ENCODE data around the gene AMIGO3.

Gene AMIGO3

DNA sequence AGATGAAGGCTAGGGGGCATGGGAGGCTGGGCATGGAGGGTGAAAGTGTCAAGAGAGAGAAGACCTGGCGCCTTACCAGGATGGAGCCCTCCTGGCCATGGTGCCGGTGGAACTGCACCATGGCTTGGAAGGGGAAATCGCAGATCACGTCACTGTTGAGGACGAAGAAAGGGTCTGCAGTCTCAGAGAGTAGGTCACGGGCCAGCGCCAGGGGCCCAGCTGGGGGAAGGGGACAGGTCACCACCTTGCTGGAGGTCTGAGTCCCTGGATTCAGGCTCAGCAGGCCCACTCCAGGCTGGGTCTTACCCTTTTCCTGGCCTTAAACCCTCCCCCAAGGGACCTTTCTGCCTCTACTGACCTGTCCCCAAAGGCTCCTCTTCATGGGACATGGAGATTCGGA is 3.4 kb upstream of the AMIGO3 start:
- H3K27ac ChIP-seq (ENCODE audit: extremely low read depth, low read depth, low read length): peak overlapping the region; percentile 87; the same call in 1 of the 2 replicates
- H3K4me3 ChIP-seq (ENCODE audit: low read depth, low read length): peak overlapping the region; percentile 90
- TF ChIP-seq BCL11B (tag by site-specific recombination; IDR thresholded peaks at IDR 0.05; ENCODE audit: low read depth): 0 out of 2 replicates have a peak, but pooled peaks have one; percentile 14
- TF ChIP-seq, protein P1, sequence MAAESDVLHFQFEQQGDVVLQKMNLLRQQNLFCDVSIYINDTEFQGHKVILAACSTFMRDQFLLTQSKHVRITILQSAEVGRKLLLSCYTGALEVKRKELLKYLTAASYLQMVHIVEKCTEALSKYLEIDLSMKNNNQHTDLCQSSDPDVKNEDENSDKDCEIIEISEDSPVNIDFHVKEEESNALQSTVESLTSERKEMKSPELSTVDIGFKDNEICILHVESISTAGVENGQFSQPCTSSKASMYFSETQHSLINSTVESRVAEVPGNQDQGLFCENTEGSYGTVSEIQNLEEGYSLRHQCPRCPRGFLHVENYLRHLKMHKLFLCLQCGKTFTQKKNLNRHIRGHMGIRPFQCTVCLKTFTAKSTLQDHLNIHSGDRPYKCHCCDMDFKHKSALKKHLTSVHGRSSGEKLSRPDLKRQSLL (tag by site-specific recombination; IDR thresholded peaks at IDR 0.05): no peak
- H3K36me3 ChIP-seq (ENCODE audit: control insufficient read depth in 2 of 2, insufficient read depth in 1 of 2, low read length in 2 of 2): peaks cover 0 to 77% of the 10 kb centered on the region in 2 experiments; a peak in 1 of 3 replicates
- POLR2A ChIA-PET: interaction anchor here (0.5 to 1.7 kb wide), 5 partner anchors 8 to 586 kb away, joined by 3 to 9 read pairs (median 4); no protein-coding TSS in a partner anchor
- H3K9me3 ChIP-seq (ENCODE audit: control insufficient read depth, insufficient read depth, low read depth, low read length): no peaks in the 10 kb centered on the region
- no peaks in the 10 kb centered on the region for H3K4me1 ChIP-seq (ENCODE audit: control insufficient read depth, insufficient read depth, low read length)
- CTCF ChIA-PET: interaction anchor here (0.6 to 0.7 kb wide), 2 partner anchors 13 to 184 kb away, joined by 3 read pairs; no protein-coding TSS in a partner anchor

DNA sequence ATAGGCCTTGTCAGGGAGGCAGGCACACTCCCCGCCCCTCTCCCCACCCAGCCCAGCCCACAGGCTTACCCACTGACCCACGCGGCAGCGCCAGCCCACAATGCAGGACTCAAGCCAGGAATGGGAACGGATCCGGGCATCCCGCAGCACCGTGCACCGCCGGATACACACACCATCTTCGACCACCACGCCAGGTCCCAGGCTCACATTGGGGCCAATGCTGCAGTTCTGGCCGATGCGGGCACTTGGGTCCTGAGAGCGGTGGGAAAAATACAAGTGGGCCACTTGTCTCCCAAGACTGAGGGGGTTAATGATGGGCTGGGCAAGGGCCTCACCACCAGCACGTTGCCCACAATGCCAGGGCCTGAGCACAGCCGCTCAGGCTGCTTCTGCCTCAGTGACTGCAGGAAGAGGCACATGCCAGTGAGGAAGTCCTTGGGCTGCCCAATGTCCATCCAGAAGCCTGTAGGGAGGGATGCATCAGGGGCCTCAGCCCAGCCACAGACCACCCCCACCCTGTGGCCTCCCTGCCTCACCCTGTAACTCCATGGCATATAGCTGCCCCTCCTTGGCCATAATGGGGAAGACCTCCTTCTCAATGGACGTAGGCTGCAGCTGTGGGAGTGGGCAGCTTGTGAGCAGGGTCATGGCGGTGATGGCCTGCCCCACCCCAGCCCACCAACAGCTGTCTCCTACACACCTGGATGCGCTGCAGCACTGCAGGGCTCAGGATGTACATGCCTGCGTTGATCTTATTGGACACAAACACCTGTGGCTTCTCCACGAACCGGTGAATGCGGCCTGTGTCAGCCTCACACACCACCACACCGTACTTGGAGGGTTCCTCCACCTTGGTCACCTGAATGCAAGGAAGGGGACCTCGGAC is 2.7 kb upstream of the AMIGO3 start:
- Histone ChIP-seq H3K4me1 (ENCODE audit: control insufficient read depth, insufficient read depth, low read length) (no peaks in the 10 kb centered on the region), H3K27ac (ENCODE audit: extremely low read depth, low read depth, low read length) (no peak overlapping the region), H3K4me3 (ENCODE audit: low read depth, low read length) (no peak overlapping the region; the same call in 1 of the 2 replicates), H3K36me3 (ENCODE audit: control insufficient read depth in 2 of 2, insufficient read depth in 1 of 2, low read length in 2 of 2) (peaks cover 0 to 76% of the 10 kb centered on the region in 2 experiments; a peak in 1 of 3 replicates), H3K9me3 (ENCODE audit: control insufficient read depth, insufficient read depth, low read depth, low read length) (no peaks in the 10 kb centered on the region)
- CTCF ChIA-PET: no interaction called here
- TF ChIP-seq SCRT1 (tag by site-specific recombination; IDR thresholded peaks at IDR 0.05; ENCODE audit: borderline replicate concordance) (peak; percentile 59; the same call in 1 of the 2 replicates), ZFP3 (tag by site-specific recombination; IDR thresholded peaks at IDR 0.05; ENCODE audit: low read depth) (no peak), ZNF211 (tag by site-specific recombination; IDR thresholded peaks at IDR 0.05; ENCODE audit: low read depth) (no peak), OSR2 (tag by site-specific recombination; IDR thresholded peaks at IDR 0.05) (no peak), SCRT2 (tag by site-specific recombination; IDR thresholded peaks at IDR 0.05) (peak; percentile 85)
- POLR2A ChIA-PET: interaction anchor here (0.6 to 1.2 kb wide), 2 partner anchors 64 to 1111 kb away, joined by 5 to 7 read pairs; partner anchors contain the start of gene IP6K1

DNA sequence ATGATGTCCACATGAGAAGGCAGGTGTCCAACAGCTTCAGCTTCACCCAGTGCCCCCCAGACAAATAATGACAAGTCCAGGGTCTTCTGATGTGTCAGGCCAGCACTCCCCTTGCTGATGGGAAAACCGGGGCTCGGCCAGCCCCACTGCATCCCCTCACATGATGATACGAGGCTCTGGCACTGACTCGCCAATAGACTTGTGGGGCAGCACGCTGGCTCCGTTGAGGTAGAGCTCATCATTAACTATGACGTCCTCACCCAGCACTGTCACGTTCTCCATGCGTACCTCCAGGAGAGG is 2.1 kb upstream of the AMIGO3 start:
- ChIA-PET CTCF (no interaction called here), POLR2A (interaction anchor here (0.5 to 1.2 kb wide), 3 partner anchors 65 to 1111 kb away, joined by 5 to 7 read pairs (median 6); partner anchors contain the start of gene IP6K1)
- peaks cover 0 to 76% of the 10 kb centered on the region in 2 experiments; a peak in 1 of 3 replicates for H3K36me3 ChIP-seq (ENCODE audit: control insufficient read depth in 2 of 2, insufficient read depth in 1 of 2, low read length in 2 of 2)

More for the DNA sequence above, 2.1 kb upstream of the AMIGO3 start:
- no peaks in the 10 kb centered on the region for H3K9me3 ChIP-seq (ENCODE audit: control insufficient read depth, insufficient read depth, low read depth, low read length)
- H3K27ac ChIP-seq (ENCODE audit: extremely low read depth, low read depth, low read length): no peak overlapping the region
- TF ChIP-seq ZNF426 (tag by site-specific recombination; IDR thresholded peaks at IDR 0.05) (no peak), ZNF596 (tag by site-specific recombination; IDR thresholded peaks at IDR 0.05) (no peak), ZNF585B (tag by site-specific recombination; IDR thresholded peaks at IDR 0.05) (no peak), ZNF530 (tag by site-specific recombination; IDR thresholded peaks at IDR 0.05; ENCODE audit: low read depth) (no peak), ZNF791 (tag by site-specific recombination; IDR thresholded peaks at IDR 0.05) (no peak), ZNF138 (tag by site-specific recombination; IDR thresholded peaks at IDR 0.05; ENCODE audit: borderline replicate concordance) (no peak), ZNF169 (tag by site-specific recombination; IDR thresholded peaks at IDR 0.05) (no peak)
- TF ChIP-seq, protein P2, sequence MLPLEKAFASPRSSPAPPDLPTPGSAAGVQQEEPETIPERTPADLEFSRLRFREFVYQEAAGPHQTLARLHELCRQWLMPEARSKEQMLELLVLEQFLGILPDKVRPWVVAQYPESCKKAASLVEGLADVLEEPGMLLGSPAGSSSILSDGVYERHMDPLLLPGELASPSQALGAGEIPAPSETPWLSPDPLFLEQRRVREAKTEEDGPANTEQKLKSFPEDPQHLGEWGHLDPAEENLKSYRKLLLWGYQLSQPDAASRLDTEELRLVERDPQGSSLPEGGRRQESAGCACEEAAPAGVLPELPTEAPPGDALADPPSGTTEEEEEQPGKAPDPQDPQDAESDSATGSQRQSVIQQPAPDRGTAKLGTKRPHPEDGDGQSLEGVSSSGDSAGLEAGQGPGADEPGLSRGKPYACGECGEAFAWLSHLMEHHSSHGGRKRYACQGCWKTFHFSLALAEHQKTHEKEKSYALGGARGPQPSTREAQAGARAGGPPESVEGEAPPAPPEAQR (tag by site-specific recombination; IDR thresholded peaks at IDR 0.05): no peak
- TF ChIP-seq, protein P3, sequence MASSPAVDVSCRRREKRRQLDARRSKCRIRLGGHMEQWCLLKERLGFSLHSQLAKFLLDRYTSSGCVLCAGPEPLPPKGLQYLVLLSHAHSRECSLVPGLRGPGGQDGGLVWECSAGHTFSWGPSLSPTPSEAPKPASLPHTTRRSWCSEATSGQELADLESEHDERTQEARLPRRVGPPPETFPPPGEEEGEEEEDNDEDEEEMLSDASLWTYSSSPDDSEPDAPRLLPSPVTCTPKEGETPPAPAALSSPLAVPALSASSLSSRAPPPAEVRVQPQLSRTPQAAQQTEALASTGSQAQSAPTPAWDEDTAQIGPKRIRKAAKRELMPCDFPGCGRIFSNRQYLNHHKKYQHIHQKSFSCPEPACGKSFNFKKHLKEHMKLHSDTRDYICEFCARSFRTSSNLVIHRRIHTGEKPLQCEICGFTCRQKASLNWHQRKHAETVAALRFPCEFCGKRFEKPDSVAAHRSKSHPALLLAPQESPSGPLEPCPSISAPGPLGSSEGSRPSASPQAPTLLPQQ (tag by site-specific recombination; IDR thresholded peaks at IDR 0.05): no peak
- TF ChIP-seq, protein P4, sequence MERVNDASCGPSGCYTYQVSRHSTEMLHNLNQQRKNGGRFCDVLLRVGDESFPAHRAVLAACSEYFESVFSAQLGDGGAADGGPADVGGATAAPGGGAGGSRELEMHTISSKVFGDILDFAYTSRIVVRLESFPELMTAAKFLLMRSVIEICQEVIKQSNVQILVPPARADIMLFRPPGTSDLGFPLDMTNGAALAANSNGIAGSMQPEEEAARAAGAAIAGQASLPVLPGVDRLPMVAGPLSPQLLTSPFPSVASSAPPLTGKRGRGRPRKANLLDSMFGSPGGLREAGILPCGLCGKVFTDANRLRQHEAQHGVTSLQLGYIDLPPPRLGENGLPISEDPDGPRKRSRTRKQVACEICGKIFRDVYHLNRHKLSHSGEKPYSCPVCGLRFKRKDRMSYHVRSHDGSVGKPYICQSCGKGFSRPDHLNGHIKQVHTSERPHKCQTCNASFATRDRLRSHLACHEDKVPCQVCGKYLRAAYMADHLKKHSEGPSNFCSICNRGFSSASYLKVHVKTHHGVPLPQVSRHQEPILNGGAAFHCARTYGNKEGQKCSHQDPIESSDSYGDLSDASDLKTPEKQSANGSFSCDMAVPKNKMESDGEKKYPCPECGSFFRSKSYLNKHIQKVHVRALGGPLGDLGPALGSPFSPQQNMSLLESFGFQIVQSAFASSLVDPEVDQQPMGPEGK (tag by site-specific recombination; IDR thresholded peaks at IDR 0.05): no peak
- H3K4me1 ChIP-seq (ENCODE audit: control insufficient read depth, insufficient read depth, low read length): no peaks in the 10 kb centered on the region
- H3K4me3 ChIP-seq (ENCODE audit: low read depth, low read length): no peak overlapping the region

All from HEK293 (cell line).